Left kidney (tissue), 2 donors: Measurements from ENCODE around the gene NGEF. TPM values are rescaled to one million over a fixed set of nuclear protein-coding genes. Genes with fewer than 3 reads are reported as not detected.

ENCODE experiments used
- DNase-seq: peaks from one replicate; pipeline ENCODE4 v3.0.0-alpha.2; 2013
- polyA plus RNA-seq: library from polyadenylated mRNA; unstranded; fragments of 120-200 nt; gene quantifications from one replicate; pipeline ENCODE4 v1.2.1, GENCODE V29; 2013; ENCODE audit not compliant: insufficient read length

The NGEF gene
- polyA plus RNA-seq, 1 donor: 1.7 TPM

DNA sequence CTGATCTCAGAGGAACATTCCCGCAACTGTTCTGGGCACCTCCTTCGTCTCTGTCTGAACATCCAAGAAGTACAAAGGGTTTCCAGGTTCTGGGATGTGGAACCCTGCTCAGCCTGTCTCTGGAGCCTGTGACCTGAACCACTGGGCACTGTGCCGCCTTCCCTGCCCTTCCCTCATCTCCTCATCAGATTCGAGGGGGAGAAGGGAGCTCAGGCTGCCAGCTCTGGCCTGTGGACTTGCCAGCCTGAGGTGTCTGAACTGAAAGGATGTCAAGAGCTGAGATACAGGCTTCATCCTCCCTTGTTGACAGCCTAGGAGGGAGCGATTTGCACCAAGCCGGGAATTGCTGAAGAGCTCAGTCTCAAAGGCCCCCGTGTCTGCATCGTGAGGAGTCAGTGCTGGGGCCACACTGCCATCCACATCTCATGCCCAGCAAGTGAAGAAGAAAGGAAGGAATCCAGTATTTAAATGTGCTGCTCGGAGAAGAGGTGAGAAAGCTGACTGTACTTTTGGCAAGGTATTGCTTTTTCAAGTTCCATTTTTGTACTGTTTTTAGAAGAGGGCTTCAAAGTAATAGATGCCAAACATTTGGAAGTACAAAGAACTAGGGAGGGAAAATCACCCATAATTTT, 32.0 kb upstream of the NGEF start:
- DNase-seq: no peak

DNA sequence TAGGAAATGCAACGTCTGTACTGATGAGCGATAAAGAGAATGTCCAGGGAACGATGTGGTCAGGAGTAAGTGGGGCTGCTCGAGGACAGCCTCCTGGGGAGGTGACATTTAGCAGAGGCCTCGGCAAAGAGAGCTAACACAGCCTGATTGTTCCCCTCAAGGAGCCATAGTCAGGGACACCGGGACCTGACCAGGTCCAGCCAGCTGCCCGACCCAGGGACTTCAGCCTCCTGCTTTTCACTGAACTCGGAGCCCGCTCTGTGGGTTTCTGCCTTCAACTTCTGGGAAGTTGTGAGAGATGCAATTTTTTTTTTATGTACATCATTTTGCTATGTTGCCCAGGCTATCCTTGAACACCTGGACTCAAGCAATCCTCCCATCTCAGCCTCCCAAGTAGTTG, 29.5 kb upstream of the NGEF start:
- no peak for DNase-seq

- DNase-seq: no peak
Observed at GRCh38 chr2:233041722-233042323, 28.8 kb upstream of the NGEF start.

GRCh38 chr2:233040571-233040970, 27.5 kb upstream of the NGEF start:
- no peak for DNase-seq

GRCh38 chr2:233039846-233040530, 26.9 kb upstream of the NGEF start:
- no peak for DNase-seq

DNA sequence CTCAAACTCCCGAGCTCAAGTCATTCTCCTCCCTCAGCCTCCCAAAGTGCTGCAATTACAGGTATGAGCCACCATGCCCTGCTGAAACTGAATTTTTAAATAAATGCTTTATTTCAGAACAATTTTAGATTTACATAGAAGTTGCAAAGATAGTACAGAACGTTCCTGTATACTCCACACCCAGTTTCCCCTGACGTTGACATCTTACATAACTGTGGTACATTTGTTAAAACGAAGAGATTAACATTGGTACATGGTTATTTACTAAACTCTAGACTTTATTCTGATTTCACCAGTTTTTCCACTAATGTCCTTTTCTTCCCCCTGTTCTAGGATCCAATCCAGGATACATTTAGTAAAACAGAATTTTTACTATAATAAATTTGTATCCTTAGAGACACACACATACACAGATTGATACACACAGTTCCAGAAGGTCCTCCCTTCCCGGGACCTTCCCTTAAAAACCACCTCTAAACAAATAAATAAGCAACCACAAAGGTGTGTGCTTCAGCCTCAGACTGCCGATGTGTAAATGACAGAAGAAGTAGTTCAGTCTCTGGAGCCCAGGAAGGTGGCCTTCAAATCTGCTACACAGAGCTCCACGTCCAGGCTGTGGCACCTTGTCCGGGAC, 26.3 kb upstream of the NGEF start:
- DNase-seq: no peak

DNA sequence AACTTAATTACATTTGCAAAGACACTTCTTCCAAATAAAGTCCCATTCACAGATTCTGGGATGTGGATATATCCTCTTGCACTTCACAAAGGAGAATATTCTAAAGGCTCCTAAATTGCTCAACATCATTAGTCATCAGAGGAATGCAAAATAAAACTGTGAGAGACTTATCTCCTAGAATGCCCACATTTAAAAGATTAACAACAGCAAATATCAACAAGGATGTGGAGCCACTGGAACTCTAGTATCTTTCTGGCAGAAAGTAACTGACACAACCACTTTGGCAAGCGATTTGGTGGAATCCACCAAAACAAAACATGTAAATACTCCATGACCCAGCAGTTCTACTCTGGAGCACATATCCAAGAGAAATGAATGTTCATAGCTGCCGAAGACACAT, 24.0 kb upstream of the NGEF start:
- DNase-seq: no peak

GRCh38 chr2:233036162-233036838, 23.2 kb upstream of the NGEF start:
- DNase-seq: no peak

DNA sequence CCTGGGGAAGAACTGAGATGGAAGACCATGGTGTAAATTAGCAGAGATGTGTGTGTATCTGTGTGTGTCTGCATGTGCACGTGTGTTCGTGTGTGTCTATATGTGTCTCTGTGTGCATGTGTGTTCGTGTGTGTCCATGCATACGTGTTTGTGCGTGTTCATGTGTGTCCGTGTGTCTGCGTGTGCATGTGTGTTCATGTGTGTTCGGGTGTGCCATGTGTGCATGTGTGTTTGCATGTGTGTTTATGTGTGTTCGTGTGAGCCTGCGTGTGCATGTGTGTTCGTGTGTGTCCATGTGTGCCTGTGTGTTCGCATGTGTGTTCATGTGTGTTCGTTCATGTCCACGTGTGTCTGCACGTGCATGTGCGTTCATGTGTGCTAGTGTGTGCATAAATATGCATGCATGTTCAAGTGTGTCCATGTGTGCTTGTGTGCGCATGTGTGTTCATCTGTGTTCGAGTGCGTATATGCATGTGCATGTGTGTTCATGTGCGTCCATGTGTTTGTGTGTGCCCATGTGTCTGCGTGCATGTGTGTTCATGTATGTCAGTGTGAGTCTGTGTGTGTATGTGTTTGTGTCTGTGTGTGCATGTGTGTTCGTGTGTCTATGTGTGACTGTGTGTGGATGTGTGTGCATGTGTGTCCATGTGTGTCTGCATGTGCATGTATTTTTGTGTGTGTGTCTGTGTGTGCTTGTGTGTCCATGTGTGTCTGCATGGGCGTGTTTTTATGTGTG, 22.5 kb upstream of the NGEF start:
- DNase-seq: no peak

GRCh38 chr2:233034091-233034882, 21.2 kb upstream of the NGEF start:
- DNase-seq: no peak

GRCh38 chr2:233033672-233034071, 20.6 kb upstream of the NGEF start:
- DNase-seq: no peak

DNA sequence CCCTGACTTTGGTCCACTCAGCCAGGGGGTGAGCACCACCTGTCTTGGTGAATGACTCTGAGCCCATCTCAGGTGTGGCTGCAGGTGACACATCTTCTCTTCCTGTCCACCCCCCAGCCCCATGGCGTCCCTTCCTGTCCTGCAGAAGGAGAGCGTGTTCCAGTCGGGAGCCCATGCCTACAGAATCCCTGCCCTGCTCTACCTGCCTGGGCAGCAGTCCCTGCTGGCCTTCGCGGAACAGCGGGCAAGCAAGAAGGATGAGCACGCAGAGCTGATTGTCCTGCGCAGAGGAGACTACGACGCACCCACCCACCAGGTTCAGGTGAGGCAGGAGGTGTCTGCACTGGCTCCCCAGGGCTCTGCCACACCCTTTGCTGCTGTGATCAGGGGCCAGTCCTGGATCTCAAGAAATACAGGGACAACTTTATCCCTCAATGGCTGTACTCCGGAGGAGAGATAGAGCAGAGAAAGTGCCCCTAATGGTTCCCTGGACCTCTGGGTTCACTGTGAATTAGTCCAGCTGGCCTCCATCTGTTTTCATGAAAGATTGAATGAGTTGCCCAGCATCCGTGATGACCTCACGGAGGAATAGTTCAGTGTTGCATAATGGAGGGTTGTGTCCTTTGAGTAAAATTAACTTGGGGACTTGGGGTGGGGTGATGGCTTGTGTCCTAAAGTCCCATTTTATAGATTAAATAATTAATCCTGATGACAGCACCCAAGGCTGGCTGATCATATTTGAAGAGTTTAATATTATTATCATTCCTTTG, 19.7 kb upstream of the NGEF start, which contains the start of gene NEU2:
Gene NEU2, plus strand, starts transcription at position 122 of the 770 bp plus-strand sequence. Its CDS starts 0 bp downstream, at position 122.
- no peak for DNase-seq

GRCh38 chr2:233031556-233032500, 18.8 kb upstream of the NGEF start:
- DNase-seq: no peak

GRCh38 chr2:233029321-233029720, 16.3 kb upstream of the NGEF start:
- DNase-seq: no peak

DNA sequence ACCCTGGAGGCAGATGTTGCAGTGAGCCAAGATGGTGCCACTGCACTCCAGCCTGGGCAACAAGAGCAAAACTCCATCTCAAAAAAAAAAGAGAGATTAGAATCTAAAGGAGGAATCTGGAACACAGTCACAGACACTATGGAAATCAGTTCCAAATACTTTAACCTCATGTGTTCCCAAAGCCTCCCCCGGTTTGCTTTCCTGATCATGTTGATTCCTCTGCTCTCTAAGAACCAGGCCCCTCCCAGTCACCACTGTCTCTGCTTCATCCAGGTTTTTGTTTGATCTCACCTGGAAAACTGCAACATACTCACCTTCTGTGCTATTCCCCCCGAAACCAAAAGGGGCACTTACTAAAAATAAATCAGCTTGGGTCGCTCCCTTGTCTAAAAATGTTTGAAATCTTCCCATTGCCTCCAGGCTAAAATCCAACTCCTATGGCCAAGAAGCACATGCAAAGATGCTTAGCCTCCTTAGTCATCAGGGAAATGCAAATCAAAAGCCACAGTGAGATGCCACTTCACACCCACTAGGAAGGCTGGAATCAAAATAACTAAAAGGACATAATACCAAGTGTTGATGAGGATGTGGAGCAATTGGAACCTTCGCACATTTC, 13.2 kb upstream of the NGEF start:
- DNase-seq: no peak

DNA sequence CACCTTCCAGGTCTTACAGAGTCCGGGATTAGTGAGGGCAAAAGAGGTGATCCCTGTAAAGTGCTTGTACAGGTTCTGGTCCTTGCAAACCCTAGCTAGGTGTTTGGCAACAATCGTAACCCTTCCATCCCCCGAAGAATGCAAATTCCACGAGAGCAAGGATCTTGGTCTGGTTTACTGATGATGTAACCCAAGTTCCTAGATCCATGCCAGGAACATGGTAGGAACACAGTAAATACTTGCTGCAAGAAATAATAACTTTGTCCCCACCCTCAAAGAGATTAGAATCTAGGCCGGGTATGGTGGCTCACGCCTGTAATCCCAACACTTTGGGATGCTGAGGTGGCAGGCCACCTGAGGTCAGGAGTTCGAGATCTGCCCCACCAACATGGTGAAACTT, 12.7 kb upstream of the NGEF start:
- DNase-seq: no peak

DNA sequence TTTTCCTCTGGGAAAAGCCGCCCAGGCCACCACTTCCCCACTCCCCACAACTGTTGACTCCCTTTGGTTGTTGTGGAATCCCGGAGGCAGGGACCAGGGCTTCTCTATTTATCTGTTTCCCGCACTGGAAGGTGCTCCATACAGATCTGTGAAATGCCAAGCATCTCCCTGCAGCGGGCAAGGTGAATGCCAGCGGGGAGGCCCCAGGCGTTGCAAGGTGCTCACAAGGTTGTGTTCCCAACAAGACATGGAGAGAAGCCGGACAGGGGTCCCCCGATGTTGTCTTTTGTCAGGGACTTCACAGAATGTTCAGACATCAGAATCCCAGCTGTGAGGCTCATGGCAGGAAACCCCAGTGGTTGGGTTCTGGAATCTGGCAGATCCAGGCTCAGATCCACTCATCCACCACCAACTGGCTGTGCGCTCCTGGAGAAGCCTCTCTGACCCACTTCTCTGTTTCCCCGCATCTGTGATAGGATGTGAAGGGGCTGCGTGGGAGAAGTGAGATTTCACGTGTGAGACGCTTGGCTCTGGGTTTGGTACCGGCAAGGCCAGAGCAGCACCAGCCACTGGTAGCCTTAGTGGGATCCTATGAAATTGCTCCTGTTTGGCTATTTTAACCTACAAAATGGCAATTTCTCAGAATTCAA, 10.8 kb upstream of the NGEF start:
- DNase-seq: no peak
